Uterus (tissue), 4 donors: Measurements from ENCODE around the gene FOSB. TPM values are rescaled to one million over a fixed set of nuclear protein-coding genes. Genes with fewer than 3 reads are reported as not detected.

ENCODE experiments used
- DNase-seq, 2 donors: peaks; one replicate each; pipeline ENCODE4 v3.0.0-alpha.2; 2019 to 2020
- H3K27ac ChIP-seq, 2 donors: fragments of 200-600 bp; sonication (generic); 1 replicate in 1 of 2; 2 replicates in 1 of 2; pipeline ENCODE4 v1.5.1; 2016 to 2018
- H3K27me3 ChIP-seq, 2 donors: fragments of 200-600 bp; sonication (generic); one replicate each; pipeline ENCODE4 v1.5.1; 2018 to 2019; ENCODE audit warnings: control low read depth in 1 of 2
- H3K36me3 ChIP-seq, 2 donors: fragments of 200-600 bp; sonication (generic); one replicate each; pipeline ENCODE4 v1.5.1; 2019; ENCODE audit warnings: control low read depth in 1 of 2
- H3K4me1 ChIP-seq, 2 donors: fragments of 200-600 bp; sonication (generic); one replicate each; pipeline ENCODE4 v1.5.1; 2018 to 2019; ENCODE audit warnings: control low read depth in 1 of 2
- H3K4me3 ChIP-seq, 2 donors: fragments of 200-600 bp; sonication (generic); 1 replicate in 1 of 2; 2 replicates in 1 of 2; pipeline ENCODE4 v1.5.1; 2018 to 2019; ENCODE audit warnings: mild to moderate bottlenecking in 1 of 2
- H3K9me3 ChIP-seq, 2 donors: fragments of 200-600 bp; sonication (generic); one replicate each; pipeline ENCODE4 v1.5.1; 2019; ENCODE audit warnings: control low read depth in 1 of 2
- CTCF ChIP-seq, 4 experiments: fragments of 200-600 bp in 2 of 4; fragments of 450-650 bp in 2 of 4; sonication (generic) in 2 of 4; IDR thresholded peaks; one replicate each; pipeline ENCODE4 v1.5.1; 2016 to 2019; ENCODE audit warnings: antibody characterized with exemption in 4 of 4, mild to moderate bottlenecking in 2 of 4, moderate library complexity in 1 of 4
- POLR2A ChIP-seq, 2 donors: fragments of 450-650 bp; IDR thresholded peaks; one replicate each; pipeline ENCODE4 v1.6.1; 2016; ENCODE audit warnings: antibody characterized with exemption in 2 of 2, mild to moderate bottlenecking in 1 of 2, moderate library complexity in 1 of 2
- intact Hi-C: fragments of 100-400 bp; cut with DNase I; formaldehyde crosslinking; loops from one replicate; pipeline ENCODE4 v1.15.1; 2023; ENCODE audit warnings: low total_unique reads
- total RNA-seq, 4 donors: library from RNA; depleted of rRNA in 3 of 4; stranded (reverse); fragments of >200 nt in 3 of 4; gene quantifications; one replicate each; pipeline versions ENCODE4 v1.1.0 to v1.2.4, GENCODE V29; 2014 to 2023
- donor health status: DM: yes; HTN: yes; CAD: no.

FOSB gene
- total RNA-seq, 4 donors from 2014 or later: 8.1 to 52.1 (median 28.6) TPM; not detected in 1

- DNase-seq: no peak
- H3K4me1 ChIP-seq: peaks cover 0 to 6% of the 10 kb centered on the region in 2 donors
- no peak for TF ChIP-seq POLR2A (IDR thresholded peaks at IDR 0.05)
- TF ChIP-seq CTCF (IDR thresholded peaks at IDR 0.05): no peak
- no peak overlapping the region for H3K4me3 ChIP-seq
- no peaks in the 10 kb centered on the region for H3K36me3 ChIP-seq
- intact Hi-C loops: no loop called here
- H3K27me3 ChIP-seq: no peaks in the 10 kb centered on the region
- no peak overlapping the region for H3K27ac ChIP-seq
- H3K9me3 ChIP-seq: no peaks in the 10 kb centered on the region
Measured at GRCh38 chr19:45446295-45446694, 21.5 kb upstream of the FOSB start.

- no peak overlapping the region for H3K4me3 ChIP-seq
- H3K4me1 ChIP-seq: peaks cover 0 to 6% of the 10 kb centered on the region in 2 donors
- no peak for DNase-seq
- TF ChIP-seq POLR2A (IDR thresholded peaks at IDR 0.05) (no peak), CTCF (IDR thresholded peaks at IDR 0.05) (no peak)
- no peaks in the 10 kb centered on the region for H3K9me3 ChIP-seq
- H3K36me3 ChIP-seq: no peaks in the 10 kb centered on the region
- H3K27me3 ChIP-seq: no peaks in the 10 kb centered on the region
- H3K27ac ChIP-seq: no peak overlapping the region
- intact Hi-C loops: no loop called here
Measured at GRCh38 chr19:45446944-45447343, 20.9 kb upstream of the FOSB start.

GRCh38 chr19:45448425-45448756 lies 19.4 kb upstream of the FOSB start:
- no peak overlapping the region for H3K4me3 ChIP-seq
- intact Hi-C loops: no loop called here
- H3K27ac ChIP-seq: no peak overlapping the region
- no peaks in the 10 kb centered on the region for H3K4me1 ChIP-seq
- H3K36me3 ChIP-seq: no peaks in the 10 kb centered on the region
- DNase-seq: no peak
- H3K9me3 ChIP-seq: no peaks in the 10 kb centered on the region
- H3K27me3 ChIP-seq: no peaks in the 10 kb centered on the region
- TF ChIP-seq CTCF (IDR thresholded peaks at IDR 0.05): no peak
- TF ChIP-seq POLR2A (IDR thresholded peaks at IDR 0.05): no peak

GRCh38 chr19:45448887-45449299 lies 18.9 kb upstream of the FOSB start:
- Histone ChIP-seq H3K36me3 (no peaks in the 10 kb centered on the region), H3K27ac (no peak overlapping the region), H3K27me3 (no peaks in the 10 kb centered on the region), H3K4me1 (no peaks in the 10 kb centered on the region), H3K4me3 (no peak overlapping the region), H3K9me3 (no peaks in the 10 kb centered on the region)
- no peak for DNase-seq
- intact Hi-C loops: no loop called here
- no peak for TF ChIP-seq CTCF (IDR thresholded peaks at IDR 0.05)
- TF ChIP-seq POLR2A (IDR thresholded peaks at IDR 0.05): no peak

GRCh38 chr19:45450012-45450333 lies 17.8 kb upstream of the FOSB start:
- no peak for DNase-seq
- Histone ChIP-seq H3K4me1 (peaks cover 0 to under 1% of the 10 kb centered on the region in 2 donors), H3K4me3 (peak overlapping the region; percentile 43 to 45), H3K9me3 (no peaks in the 10 kb centered on the region), H3K27ac (peak overlapping the region; percentile 76 to 95), H3K27me3 (no peaks in the 10 kb centered on the region), H3K36me3 (no peaks in the 10 kb centered on the region)
- TF ChIP-seq CTCF (IDR thresholded peaks at IDR 0.05) (peak in 1 of 4 experiments; percentile 1), POLR2A (IDR thresholded peaks at IDR 0.05) (no peak)
- intact Hi-C loops: no loop called here
